ENCODE measurements around the gene EPHB3. TPM values are rescaled to one million over a fixed set of nuclear protein-coding genes. Genes with fewer than 3 reads are reported as not detected.

EPHB3 gene
- polyA plus RNA-seq, 3 donors = 0.71 to 1.2 (median 0.80) TPM

DNA sequence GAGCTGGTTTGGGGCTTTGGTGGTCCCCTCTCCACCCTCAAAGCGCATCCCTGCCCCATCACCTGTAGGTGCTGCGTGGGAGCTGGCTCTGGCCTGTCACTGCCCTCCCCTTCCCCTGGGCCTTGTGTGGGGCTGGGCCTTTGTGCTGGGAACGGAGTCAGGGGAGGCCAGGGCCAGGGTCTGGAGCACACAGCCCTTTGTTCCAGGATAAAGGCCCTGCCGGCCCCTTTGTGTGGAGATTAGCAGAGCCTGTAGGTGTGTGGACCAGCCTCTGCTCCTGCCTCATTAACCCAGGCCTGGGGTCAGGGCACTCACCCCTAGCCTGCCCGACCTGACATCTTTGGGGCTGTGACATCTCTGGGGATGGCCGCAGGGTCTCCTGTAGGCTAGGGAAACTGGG lies 8.9 kb downstream of the EPHB3 start:
- Histone ChIP-seq H3K9me3 (replicated peaks in 1 of 2; ENCODE audit: control insufficient read depth in 1 of 2, insufficient read depth in 1 of 2, low read length in 2 of 2) (no peaks in the 10 kb centered on the region), H3K27me3 (ENCODE audit: control insufficient read depth in 2 of 2, insufficient read depth in 2 of 2, low read length in 2 of 2) (peaks cover 0 to 22% of the 10 kb centered on the region in 2 donors), H3K79me2 (ENCODE audit: insufficient read depth, low read length) (peaks cover 6% of the 10 kb centered on the region), H2AFZ (ENCODE audit: insufficient read depth, low read depth, low read length, poor library complexity, severe bottlenecking) (no peak overlapping the region), H3K27ac (ENCODE audit: low read depth in 1 of 2, low read length in 2 of 2) (no peak overlapping the region), H4K20me1 (ENCODE audit: insufficient read depth, low read length) (peaks cover 3% of the 10 kb centered on the region), H3K4me1 (ENCODE audit: control insufficient read depth in 1 of 2, insufficient read depth in 2 of 2, low read length in 2 of 2) (peaks cover 18 to 27% of the 10 kb centered on the region in 2 donors), H3K4me3 (replicated peaks in 1 of 3; ENCODE audit: low read depth in 2 of 3, low read length in 3 of 3) (no peak overlapping the region), H3K4me2 (replicated peaks; ENCODE audit: extremely low read depth, low read length, poor library complexity, severe bottlenecking) (no peak overlapping the region), H3K36me3 (replicated peaks in 1 of 2; ENCODE audit: control insufficient read depth in 1 of 2, insufficient read depth in 2 of 2, low read length in 2 of 2) (peaks cover 2 to 25% of the 10 kb centered on the region in 2 donors), H3K9ac (ENCODE audit: insufficient read depth, low read length, poor library complexity, severe bottlenecking) (no peak overlapping the region)
- H3K36me3 Mint-ChIP-seq = peaks cover 10 to 31% of the 10 kb centered on the region in 2 donors
- no peaks in the 10 kb centered on the region for H3K9me3 Mint-ChIP-seq
- peaks cover 18 to 32% (median 21%) of the 10 kb centered on the region in 3 donors for H3K27me3 Mint-ChIP-seq (ENCODE audit: low read depth in 3 of 3)
- WGBS (ENCODE audit: insufficient coverage) = no CpG with 5 or more reads among the region's 6 CpGs
- peak overlapping the region in 1 of 2 donors; percentile 85 for H3K4me3 Mint-ChIP-seq
- intact Hi-C loops (cut with micrococcal nuclease) = no loop called here
- no peak overlapping the region for H3K27ac Mint-ChIP-seq
- no peak for DNase-seq
- H3K4me1 Mint-ChIP-seq = peaks cover 37% of the 10 kb centered on the region
- TF ChIP-seq, protein P1, sequence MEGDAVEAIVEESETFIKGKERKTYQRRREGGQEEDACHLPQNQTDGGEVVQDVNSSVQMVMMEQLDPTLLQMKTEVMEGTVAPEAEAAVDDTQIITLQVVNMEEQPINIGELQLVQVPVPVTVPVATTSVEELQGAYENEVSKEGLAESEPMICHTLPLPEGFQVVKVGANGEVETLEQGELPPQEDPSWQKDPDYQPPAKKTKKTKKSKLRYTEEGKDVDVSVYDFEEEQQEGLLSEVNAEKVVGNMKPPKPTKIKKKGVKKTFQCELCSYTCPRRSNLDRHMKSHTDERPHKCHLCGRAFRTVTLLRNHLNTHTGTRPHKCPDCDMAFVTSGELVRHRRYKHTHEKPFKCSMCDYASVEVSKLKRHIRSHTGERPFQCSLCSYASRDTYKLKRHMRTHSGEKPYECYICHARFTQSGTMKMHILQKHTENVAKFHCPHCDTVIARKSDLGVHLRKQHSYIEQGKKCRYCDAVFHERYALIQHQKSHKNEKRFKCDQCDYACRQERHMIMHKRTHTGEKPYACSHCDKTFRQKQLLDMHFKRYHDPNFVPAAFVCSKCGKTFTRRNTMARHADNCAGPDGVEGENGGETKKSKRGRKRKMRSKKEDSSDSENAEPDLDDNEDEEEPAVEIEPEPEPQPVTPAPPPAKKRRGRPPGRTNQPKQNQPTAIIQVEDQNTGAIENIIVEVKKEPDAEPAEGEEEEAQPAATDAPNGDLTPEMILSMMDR (IDR thresholded peaks at IDR 0.05) = no peak

DNA sequence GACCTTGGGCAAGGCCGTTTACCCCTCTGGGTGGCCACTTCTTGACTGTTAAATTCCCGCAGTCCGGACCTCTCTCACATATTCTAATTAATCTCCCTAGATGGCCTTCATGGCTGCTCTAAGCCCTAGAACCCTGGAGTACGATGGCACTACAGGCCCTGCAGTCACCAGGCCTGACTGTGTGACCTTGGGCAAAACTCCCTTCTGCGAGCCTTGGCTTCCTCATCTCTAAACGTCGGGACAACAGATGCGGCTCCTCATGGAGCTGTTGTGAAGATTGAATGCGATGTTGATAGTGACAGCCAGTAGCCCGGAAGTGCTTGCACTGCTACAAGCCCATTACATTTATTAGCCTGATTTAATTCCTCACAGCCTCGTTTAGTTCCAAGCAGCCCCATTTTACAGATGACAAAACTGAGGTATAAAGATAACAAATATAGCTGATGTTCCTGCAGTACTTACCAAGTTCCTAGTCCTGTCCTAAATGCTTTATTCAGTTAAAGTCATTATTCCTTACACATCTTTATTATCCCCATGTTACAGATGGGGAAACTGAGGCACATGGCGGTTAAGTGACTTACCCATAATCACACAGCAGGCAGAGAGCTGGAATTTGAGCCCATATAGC lies 10.3 kb downstream of the EPHB3 start:
- peaks cover 18 to 32% (median 21%) of the 10 kb centered on the region in 3 donors for H3K27me3 Mint-ChIP-seq (ENCODE audit: low read depth in 3 of 3)
- 97% methylated on average over 5 of the region's 12 CpGs for WGBS (ENCODE audit: insufficient coverage)
- intact Hi-C loops (cut with micrococcal nuclease) = no loop called here
- peaks cover 19 to 42% of the 10 kb centered on the region in 2 donors for H3K36me3 Mint-ChIP-seq
- H3K27me3 ChIP-seq (ENCODE audit: control insufficient read depth in 2 of 2, insufficient read depth in 2 of 2, low read length in 2 of 2) = peaks cover 0 to 22% of the 10 kb centered on the region in 2 donors
- H3K9me3 ChIP-seq (replicated peaks in 1 of 2; ENCODE audit: control insufficient read depth in 1 of 2, insufficient read depth in 1 of 2, low read length in 2 of 2) = no peaks in the 10 kb centered on the region
- H3K9ac ChIP-seq (ENCODE audit: insufficient read depth, low read length, poor library complexity, severe bottlenecking) = no peak overlapping the region
- no peak overlapping the region for H2AFZ ChIP-seq (ENCODE audit: insufficient read depth, low read depth, low read length, poor library complexity, severe bottlenecking)
- peaks cover 34% of the 10 kb centered on the region for H3K4me1 Mint-ChIP-seq
- peaks cover 18 to 24% of the 10 kb centered on the region in 2 donors for H3K4me1 ChIP-seq (ENCODE audit: control insufficient read depth in 1 of 2, insufficient read depth in 2 of 2, low read length in 2 of 2)
- peak overlapping the region in 1 of 7 donors; percentile 23 for H3K27ac Mint-ChIP-seq
- peaks cover 2 to 39% of the 10 kb centered on the region in 2 donors for H3K36me3 ChIP-seq (replicated peaks in 1 of 2; ENCODE audit: control insufficient read depth in 1 of 2, insufficient read depth in 2 of 2, low read length in 2 of 2)
- no peak overlapping the region for H3K4me3 Mint-ChIP-seq
- no peaks in the 10 kb centered on the region for H3K9me3 Mint-ChIP-seq
- TF ChIP-seq, protein P1 (IDR thresholded peaks at IDR 0.05) = no peak
- no peak overlapping the region for H3K4me3 ChIP-seq (replicated peaks in 1 of 3; ENCODE audit: low read depth in 2 of 3, low read length in 3 of 3)
- DNase-seq = no peak
- peaks cover 2% of the 10 kb centered on the region for H3K79me2 ChIP-seq (ENCODE audit: insufficient read depth, low read length)
- H3K4me2 ChIP-seq (replicated peaks; ENCODE audit: extremely low read depth, low read length, poor library complexity, severe bottlenecking) = no peak overlapping the region
- H3K27ac ChIP-seq (ENCODE audit: low read depth in 1 of 2, low read length in 2 of 2) = no peak overlapping the region
- peaks cover 3% of the 10 kb centered on the region for H4K20me1 ChIP-seq (ENCODE audit: insufficient read depth, low read length)
